Measurements from ENCODE around the gene NFASC.

- TF ChIP-seq CTCF (IDR thresholded peaks at IDR 0.05; ENCODE audit: extremely low read depth in 1 of 2, insufficient read depth in 1 of 2, low read depth in 1 of 2, low read length in 2 of 2) (no peak), EZH2 (IDR thresholded peaks at IDR 0.05; ENCODE audit: borderline replicate concordance, low read depth, low read length, severe bottlenecking) (no peak), POLR2A (IDR thresholded peaks at IDR 0.05; ENCODE audit: low read depth, low read length) (no peak), POLR2AphosphoS5 (IDR thresholded peaks at IDR 0.05; ENCODE audit: insufficient read depth, low read depth, low read length) (no peak), JUN (IDR thresholded peaks at IDR 0.05; ENCODE audit: borderline replicate concordance, insufficient read depth, insufficient read length, low read depth) (no peak), MAX (IDR thresholded peaks at IDR 0.05; ENCODE audit: insufficient read depth, insufficient read length) (no peak), MYC (IDR thresholded peaks at IDR 0.05; ENCODE audit: low read depth, low read length) (no peak), FOS (IDR thresholded peaks at IDR 0.05; ENCODE audit: borderline replicate concordance, insufficient read depth, low read length) (no peak), GATA2 (IDR thresholded peaks at IDR 0.05; ENCODE audit: insufficient read depth, insufficient read length, low read depth, low read length) (no peak)
Observed at GRCh38 chr1:204829133-204829825, 41.4 kb upstream of the NFASC start.
